GM18909 (cell line): ENCODE data around the gene IQCH.
"Not testable (repeated sequence)": the region's sequence is repeated elsewhere in the genome, so short reads cannot be mapped to it uniquely, and the experiment has no call there.

Source experiments
- ATAC-seq: cut with Tn5 transposase; IDR thresholded peaks from one replicate; pipeline ENCODE4 v1.9.1; 2021; ENCODE audit warnings: mild to moderate bottlenecking; ENCODE audit not compliant: unreplicated experiment, poor library complexity

The IQCH gene

GRCh38 chr15:67343206-67343605 is 88.6 kb downstream of the IQCH start:
- ATAC-seq, result no peak

- ATAC-seq, result no peak
These were observed 95.0 kb downstream of the IQCH start for GRCh38 chr15:67349634-67350033.

GRCh38 chr15:67350042-67350441 is 95.5 kb downstream of the IQCH start:
- no peak for ATAC-seq

- ATAC-seq, result no peak
These were observed 103.8 kb downstream of the IQCH start for GRCh38 chr15:67358391-67358790.

- no peak for ATAC-seq
These were observed 104.2 kb downstream of the IQCH start for GRCh38 chr15:67358812-67359211.

- ATAC-seq, result no peak
These were observed 105.0 kb downstream of the IQCH start for GRCh38 chr15:67359431-67360079.

- ATAC-seq, result no peak
These were observed 106.5 kb downstream of the IQCH start for GRCh38 chr15:67361100-67361499.

GRCh38 chr15:67363712-67364111 is 109.1 kb downstream of the IQCH start:
- not testable (repeated sequence) for ATAC-seq

GRCh38 chr15:67365994-67366393 is 111.4 kb downstream of the IQCH start:
- ATAC-seq, result no peak

GRCh38 chr15:67366904-67367303 is 112.3 kb downstream of the IQCH start:
- no peak for ATAC-seq

- ATAC-seq, result no peak
These were observed 114.9 kb downstream of the IQCH start for GRCh38 chr15:67369359-67369998.

- ATAC-seq, result no peak
These were observed 115.8 kb downstream of the IQCH start for GRCh38 chr15:67370206-67370954.

- ATAC-seq, result no peak
These were observed 118.0 kb downstream of the IQCH start for GRCh38 chr15:67372543-67372942.

- no peak for ATAC-seq
These were observed 118.5 kb downstream of the IQCH start for GRCh38 chr15:67372986-67373675.

- ATAC-seq, result no peak
These were observed 119.4 kb downstream of the IQCH start for GRCh38 chr15:67373971-67374370.

GRCh38 chr15:67379530-67379929 is 124.9 kb downstream of the IQCH start:
- no peak for ATAC-seq

- no peak for ATAC-seq
These were observed 126.3 kb downstream of the IQCH start for GRCh38 chr15:67380921-67381320.

- no peak for ATAC-seq
These were observed 126.9 kb downstream of the IQCH start for GRCh38 chr15:67381416-67382045.

- ATAC-seq, result no peak
These were observed 128.1 kb downstream of the IQCH start for GRCh38 chr15:67382723-67383122.

GRCh38 chr15:67383899-67384298 is 129.3 kb downstream of the IQCH start:
- no peak for ATAC-seq
